PC-9 (cell line): ENCODE measurements around the gene TBC1D22A. TPM values are rescaled to one million over a fixed set of nuclear protein-coding genes. Genes with fewer than 3 reads are reported as not detected.

Source experiments
- BruUV-seq: library from RNA; stranded (reverse); fragments of 400-500 nt; replicated peaks from 2 replicates; lab custom pipeline; 2021; lab: Mats Ljungman, UMichigan
- CTCF ChIA-PET: fragments of 300-600 bp; sonication (Branson Sonifier 250); formaldehyde crosslinking; loops from one replicate; lab custom pipeline; 2022; ENCODE audit warnings: antibody characterized with exemption; lab: Charles Lee
- POLR2A ChIA-PET: fragments of 300-600 bp; sonication (Branson Sonifier 250); formaldehyde crosslinking; loops from one replicate; lab custom pipeline; 2022; ENCODE audit warnings: antibody characterized with exemption; ENCODE audit not compliant: unreplicated experiment; lab: Charles Lee
- DNase-seq, 2 experiments: peaks; one replicate each; pipeline versions ENCODE4 v3.0.0 to v3.0.0-alpha.2; 2015 to 2022; ENCODE audit warnings: mixed read lengths in 1 of 2
- H2AFZ ChIP-seq: fragments of 200-600 bp; sonication (generic); 2 replicates; pipeline ENCODE4 v1.8.1; 2017; ENCODE audit warnings: antibody characterized with exemption
- H3F3A ChIP-seq: fragments of 200-600 bp; sonication (generic); 2 replicates; pipeline ENCODE4 v1.8.1; 2017; ENCODE audit warnings: antibody characterized with exemption, mild to moderate bottlenecking, low read depth; ENCODE audit not compliant: insufficient read depth
- H3K27ac ChIP-seq: fragments of 200-600 bp; sonication (generic); 2 replicates; pipeline ENCODE4 v1.6.1; 2016; ENCODE audit warnings: mixed run types
- H3K27me3 ChIP-seq: fragments of 200-600 bp; sonication (generic); 2 replicates; pipeline ENCODE4 v1.6.1; 2016; ENCODE audit warnings: low read depth, mixed run types; ENCODE audit not compliant: insufficient read depth
- H3K36me3 ChIP-seq: fragments of 200-600 bp; sonication (generic); 2 replicates; pipeline ENCODE4 v1.6.1; 2016; ENCODE audit warnings: low read depth, mixed run types
- H3K4me1 ChIP-seq: fragments of 200-600 bp; sonication (generic); replicated peaks from 2 replicates; pipeline ENCODE4 v1.6.1; 2016; ENCODE audit warnings: mixed run types; ENCODE audit not compliant: insufficient read depth
- H3K4me2 ChIP-seq: fragments of 200-600 bp; sonication (generic); 2 replicates; pipeline ENCODE4 v1.6.1; 2017; ENCODE audit warnings: mixed run types
- H3K4me3 ChIP-seq: fragments of 200-600 bp; sonication (generic); 2 replicates; pipeline ENCODE4 v1.6.1; 2016; ENCODE audit warnings: mixed run types
- H3K79me2 ChIP-seq: fragments of 200-600 bp; sonication (generic); 2 replicates; pipeline ENCODE4 v1.6.1; 2017; ENCODE audit warnings: low read depth, mixed run types
- H3K9me2 ChIP-seq: fragments of 200-600 bp; sonication (generic); 2 replicates; pipeline ENCODE4 v1.8.1; 2017; ENCODE audit warnings: mild to moderate bottlenecking; ENCODE audit not compliant: insufficient read depth
- H3K9me3 ChIP-seq: fragments of 200-600 bp; sonication (generic); 2 replicates; pipeline ENCODE4 v1.8.1; 2016; ENCODE audit warnings: low read depth; ENCODE audit not compliant: insufficient read depth
- H4K20me1 ChIP-seq: fragments of 200-600 bp; sonication (generic); 2 replicates; pipeline ENCODE4 v1.8.1; 2017; ENCODE audit not compliant: insufficient read depth
- CTCF ChIP-seq: fragments of 200-600 bp; sonication (generic); conservative IDR thresholded peaks from 2 replicates; pipeline ENCODE4 v1.6.1; 2017; ENCODE audit warnings: mixed run types, antibody characterized with exemption, mild to moderate bottlenecking, moderate library complexity
- EZH2 ChIP-seq: fragments of 200-600 bp; sonication (generic); IDR thresholded peaks from 2 replicates; pipeline ENCODE4 v1.8.0; 2017; ENCODE audit warnings: antibody characterized with exemption, low read depth
- intact Hi-C: fragments of 100-400 bp; cut with micrococcal nuclease; formaldehyde crosslinking; loops from one replicate; pipeline ENCODE4 v1.10.0; 2022; ENCODE audit not compliant: unreplicated experiment
- total RNA-seq: library from RNA; stranded (reverse); gene quantifications from 2 replicates; pipeline ENCODE4 v1.2.3, GENCODE V29; 2021

TBC1D22A gene
- total RNA-seq, 1 experiment from 2014 or later, result 40.3 TPM

GRCh38 chr22:46997311-46997970, 235.0 kb downstream of the TBC1D22A start:
- TF ChIP-seq EZH2, result no peak
- TF ChIP-seq CTCF, result no peak

GRCh38 chr22:46998331-46998730, 235.9 kb downstream of the TBC1D22A start:
- Histone ChIP-seq H3K27ac (no peak overlapping the region), H3K79me2 (no peaks in the 10 kb centered on the region), H3K9me3 (no peaks in the 10 kb centered on the region), H3F3A (peaks cover 5% of the 10 kb centered on the region), H3K4me1 (no peaks in the 10 kb centered on the region), H2AFZ (no peak overlapping the region), H3K27me3 (no peaks in the 10 kb centered on the region), H3K9me2 (no peaks in the 10 kb centered on the region), H3K4me2 (no peak overlapping the region), H3K36me3 (no peaks in the 10 kb centered on the region), H4K20me1 (peaks cover 19% of the 10 kb centered on the region), H3K4me3 (no peak overlapping the region)
- ChIA-PET POLR2A (no interaction called here), CTCF (no interaction called here)
- DNase-seq, result no peak
- intact Hi-C loops, result no loop called here
- TF ChIP-seq EZH2 (no peak), CTCF (no peak)
- BruUV-seq, result no TSS peak

More at GRCh38 chr22:46997311-46997970, 235.0 kb downstream of the TBC1D22A start:
- no peak overlapping the region for H3K4me2 ChIP-seq
- no peaks in the 10 kb centered on the region for H3K9me3 ChIP-seq
- H3K79me2 ChIP-seq, result no peaks in the 10 kb centered on the region
- peaks cover 23% of the 10 kb centered on the region for H4K20me1 ChIP-seq
- no TSS peak for BruUV-seq
- H3K27ac ChIP-seq, result no peak overlapping the region
- no peaks in the 10 kb centered on the region for H3K9me2 ChIP-seq
- intact Hi-C loops, result no loop called here
- no peaks in the 10 kb centered on the region for H3K36me3 ChIP-seq
- peaks cover 5% of the 10 kb centered on the region; the same call in 1 of the 2 replicates for H3F3A ChIP-seq
- H3K27me3 ChIP-seq, result no peaks in the 10 kb centered on the region
- ChIA-PET POLR2A (no interaction called here), CTCF (no interaction called here)
- DNase-seq, result no peak
- no peak overlapping the region for H2AFZ ChIP-seq
- H3K4me1 ChIP-seq, result no peaks in the 10 kb centered on the region
- no peak overlapping the region for H3K4me3 ChIP-seq

GRCh38 chr22:47000256-47000655, 237.8 kb downstream of the TBC1D22A start:
- H3K4me3 ChIP-seq, result no peak overlapping the region
- no peaks in the 10 kb centered on the region for H3K79me2 ChIP-seq
- intact Hi-C loops, result no loop called here
- H3K9me3 ChIP-seq, result no peaks in the 10 kb centered on the region
- H3K27ac ChIP-seq, result no peak overlapping the region
- CTCF ChIA-PET, result no interaction called here
- peaks cover 19% of the 10 kb centered on the region for H4K20me1 ChIP-seq
- TF ChIP-seq EZH2, result no peak
- TF ChIP-seq CTCF, result no peak
- POLR2A ChIA-PET, result no interaction called here
- no TSS peak for BruUV-seq
- H3K27me3 ChIP-seq, result no peaks in the 10 kb centered on the region
- no peak overlapping the region for H2AFZ ChIP-seq
- H3F3A ChIP-seq, result peaks cover 8% of the 10 kb centered on the region
- no peak for DNase-seq
- no peaks in the 10 kb centered on the region for H3K36me3 ChIP-seq
- no peaks in the 10 kb centered on the region for H3K4me1 ChIP-seq
- no peak overlapping the region for H3K4me2 ChIP-seq
- no peaks in the 10 kb centered on the region for H3K9me2 ChIP-seq
